ENCODE data around the gene GRIN3A.

GRCh38 chr9:101635473-101635872, 103.0 kb downstream of the GRIN3A start:
- TF ChIP-seq CTCF (IDR thresholded peaks at IDR 0.05) (no peak), POLR2A (IDR thresholded peaks at IDR 0.05) (no peak)

Measured in body of pancreas (tissue), 4 donors.